Mononuclear cell (primary cell): ENCODE measurements around the gene TBX19. TPM values are rescaled to one million over a fixed set of nuclear protein-coding genes. Genes with fewer than 3 reads are reported as not detected.
"Not testable (repeated sequence)": the region's sequence is repeated elsewhere in the genome, so short reads cannot be mapped to it uniquely, and the experiment has no call there.

Experiments used
- H3K27me3 ChIP-seq: 2 replicates; pipeline ENCODE4 v1.6.0; 2011; ENCODE audit warnings: low read length, control low read depth; ENCODE audit not compliant: insufficient read depth
- H3K4me1 ChIP-seq: 2 replicates; pipeline ENCODE4 v1.5.1; 2011; ENCODE audit warnings: mild to moderate bottlenecking, low read length, control low read depth; ENCODE audit not compliant: insufficient read depth
- H3K4me3 ChIP-seq: 2 replicates; pipeline ENCODE4 v1.5.1; 2011; ENCODE audit warnings: mild to moderate bottlenecking, low read length, moderate library complexity
- H3K9me3 ChIP-seq: 2 replicates; pipeline ENCODE4 v1.5.1; 2011; ENCODE audit warnings: low read depth, mild to moderate bottlenecking, control low read depth, low read length
- total RNA-seq: library from RNA; depleted of rRNA; stranded (reverse); fragments of >200 nt; gene quantifications from one replicate; pipeline ENCODE4 v1.2.3, GENCODE V29; 2012

Gene TBX19
- total RNA-seq, 1 donor, result 1.5 TPM

DNA sequence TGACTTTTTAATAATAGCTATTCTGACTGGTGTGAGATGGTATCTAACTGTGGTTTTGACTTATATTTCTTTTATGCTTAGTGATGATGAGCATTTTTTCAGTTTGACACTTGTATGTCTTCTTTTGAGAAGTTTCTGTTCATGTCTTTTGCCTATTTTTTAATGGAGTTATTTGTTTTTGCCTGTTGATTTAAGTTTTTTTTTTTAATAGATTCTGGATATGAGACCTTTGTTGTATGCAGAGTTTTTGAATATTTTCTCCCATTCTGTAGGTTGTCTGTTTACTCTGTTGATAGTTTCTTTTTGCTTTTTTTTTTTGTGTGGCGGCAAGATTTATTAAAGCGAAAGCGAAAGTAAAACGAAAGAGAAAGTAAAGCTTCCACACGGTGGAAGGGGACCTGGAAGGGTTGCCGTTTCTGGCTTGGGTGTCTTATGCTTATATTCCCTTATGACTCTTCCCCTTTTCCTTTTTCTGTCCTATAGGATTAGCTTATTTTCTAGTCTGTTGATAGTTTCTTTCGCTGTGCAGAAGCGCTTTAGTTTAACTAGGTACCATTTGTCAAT, 67.6 kb downstream of the TBX19 start:
- Histone ChIP-seq H3K4me1 (no peaks in the 10 kb centered on the region), H3K27me3 (no peaks in the 10 kb centered on the region), H3K4me3 (peak overlapping the region; percentile 45), H3K9me3 (no peaks in the 10 kb centered on the region)

GRCh38 chr1:168354335-168355269, 73.9 kb downstream of the TBX19 start:
- H3K27me3 ChIP-seq, H3K9me3 ChIP-seq, H3K4me3 ChIP-seq, H3K4me1 ChIP-seq: not testable (repeated sequence)

- Histone ChIP-seq H3K9me3 (no peaks in the 10 kb centered on the region), H3K4me1 (peaks cover 18% of the 10 kb centered on the region), H3K4me3 (no peak overlapping the region), H3K27me3 (no peaks in the 10 kb centered on the region)
Observed at GRCh38 chr1:168360151-168361021, 79.7 kb downstream of the TBX19 start.

- Histone ChIP-seq H3K4me1 (peaks cover 18% of the 10 kb centered on the region), H3K9me3 (no peaks in the 10 kb centered on the region), H3K4me3 (no peak overlapping the region), H3K27me3 (no peaks in the 10 kb centered on the region)
Observed at GRCh38 chr1:168361252-168361651, 80.6 kb downstream of the TBX19 start.

- Histone ChIP-seq H3K4me1 (peaks cover 18% of the 10 kb centered on the region), H3K9me3 (no peaks in the 10 kb centered on the region), H3K27me3 (no peaks in the 10 kb centered on the region), H3K4me3 (no peak overlapping the region)
Observed at GRCh38 chr1:168362991-168363390, 82.3 kb downstream of the TBX19 start.

Other genes starting within 250 kb of the TBX19 start
- gene GPR161, start 143.9 kb upstream of the TBX19 start, total RNA-seq, result 0.10 TPM
- 16.8 TPM for gene TIPRL, start 101.9 kb upstream of the TBX19 start, total RNA-seq
- 75.1 TPM for gene SFT2D2, start 54.9 kb upstream of the TBX19 start, total RNA-seq